Fibroblast of mammary gland (primary cell): ENCODE results near the gene FASLG.
A peak's percentile ranks its signal among the peaks of the same experiment; 100 is the strongest.

Experiments
- DNase-seq: peaks from one replicate; pipeline ENCODE4 v3.0.0-alpha.2; 2010; ENCODE audit warnings: low read depth
- H3K4me3 ChIP-seq: 2 replicates; pipeline ENCODE4 v1.5.1; 2011; ENCODE audit warnings: low read depth, mild to moderate bottlenecking, low read length, moderate library complexity; ENCODE audit not compliant: control insufficient read depth
- CTCF ChIP-seq: conservative IDR thresholded peaks from 2 replicates; pipeline ENCODE4 v1.5.1; 2011; ENCODE audit warnings: low read depth, low read length, inconsistent platforms; ENCODE audit not compliant: control insufficient read depth, insufficient read depth

Gene FASLG

GRCh38 chr1:172622541-172622940 lies 36.4 kb upstream of the FASLG start:
- DNase-seq, result no peak
- no peak overlapping the region for H3K4me3 ChIP-seq
- no peak for TF ChIP-seq CTCF

GRCh38 chr1:172623748-172624147 lies 35.2 kb upstream of the FASLG start:
- H3K4me3 ChIP-seq, result no peak overlapping the region
- no peak for DNase-seq
- TF ChIP-seq CTCF, result no peak

GRCh38 chr1:172626845-172627244 lies 32.1 kb upstream of the FASLG start:
- TF ChIP-seq CTCF, result no peak

GRCh38 chr1:172627702-172628101 lies 31.2 kb upstream of the FASLG start:
- no peak overlapping the region for H3K4me3 ChIP-seq
- DNase-seq, result no peak
- TF ChIP-seq CTCF, result no peak

More at GRCh38 chr1:172626845-172627244, 32.1 kb upstream of the FASLG start:
- DNase-seq, result no peak
- H3K4me3 ChIP-seq, result no peak overlapping the region

- DNase-seq, result peak; percentile 22
- no peak overlapping the region for H3K4me3 ChIP-seq
- TF ChIP-seq CTCF, result no peak
Measured at GRCh38 chr1:172628401-172628800, 30.5 kb upstream of the FASLG start.

GRCh38 chr1:172629170-172629569 lies 29.7 kb upstream of the FASLG start:
- no peak overlapping the region for H3K4me3 ChIP-seq
- DNase-seq, result no peak
- no peak for TF ChIP-seq CTCF

GRCh38 chr1:172629638-172630037 lies 29.3 kb upstream of the FASLG start:
- no peak overlapping the region for H3K4me3 ChIP-seq
- DNase-seq, result no peak
- no peak for TF ChIP-seq CTCF
